A549 (cell line): ENCODE results near the gene CSAG1.

Source experiments
- CEBPB ChIP-seq, 2 experiments: fragments of >200 bp in 1 of 2; sonication (Bioruptor Twin) in 1 of 2; formaldehyde crosslinking in 1 of 2; IDR thresholded peaks; 2 replicates each; pipeline ENCODE4 v1.6.1; 2012 to 2016
- EP300 ChIP-seq, 2 experiments: fragments of >200 bp; sonication (Bioruptor Twin); formaldehyde crosslinking; IDR thresholded peaks; 2 replicates in 1 of 2; 3 replicates in 1 of 2; pipeline ENCODE4 v1.6.1; 2016 to 2017
- JUNB ChIP-seq: fragments of >200 bp; sonication (Bioruptor Twin); formaldehyde crosslinking; IDR thresholded peaks from 2 replicates; pipeline ENCODE4 v1.6.1; 2016
- MAFK ChIP-seq: fragments of 450-650 bp; IDR thresholded peaks from 2 replicates; pipeline ENCODE4 v1.6.1; 2014; ENCODE audit not compliant: partially characterized antibody
- MYC ChIP-seq: IDR thresholded peaks from 2 replicates; pipeline ENCODE4 v1.6.1; 2012; ENCODE audit warnings: mild to moderate bottlenecking, inconsistent platforms, low read length, improper control_type of control experiment, borderline replicate concordance
- NR3C1 ChIP-seq: fragments of >200 bp; sonication (Bioruptor Twin); formaldehyde crosslinking; IDR thresholded peaks from 3 replicates; pipeline ENCODE4 v1.6.1; 2017
- PHF8 ChIP-seq: fragments of 200-600 bp; sonication (generic); IDR thresholded peaks from 2 replicates; pipeline ENCODE4 v1.6.1; 2016; ENCODE audit warnings: low read depth, mild to moderate bottlenecking, antibody characterized with exemption, moderate library complexity, borderline replicate concordance
- POLR2A ChIP-seq: IDR thresholded peaks from 2 replicates; pipeline ENCODE4 v1.6.1; 2012; ENCODE audit warnings: mild to moderate bottlenecking, low read length
- SMC3 ChIP-seq: fragments of >200 bp; sonication (Bioruptor Twin); formaldehyde crosslinking; IDR thresholded peaks from 3 replicates; pipeline ENCODE4 v1.6.1; 2018; ENCODE audit warnings: inconsistent platforms
- TF ChIP-seq, protein P1 (sequence below): fragments of >200 bp; sonication (Bioruptor Twin); formaldehyde crosslinking; IDR thresholded peaks from 3 replicates; pipeline ENCODE4 v1.5.1; 2016
- TF ChIP-seq, protein P2 (sequence below): fragments of 150-350 bp; IDR thresholded peaks from 2 replicates; pipeline ENCODE4 v1.6.1; 2014; ENCODE audit warnings: low read depth, mild to moderate bottlenecking, low read length
- TF ChIP-seq, protein P3 (sequence below): IDR thresholded peaks from 2 replicates; pipeline ENCODE4 v1.6.1; 2012

DNA sequence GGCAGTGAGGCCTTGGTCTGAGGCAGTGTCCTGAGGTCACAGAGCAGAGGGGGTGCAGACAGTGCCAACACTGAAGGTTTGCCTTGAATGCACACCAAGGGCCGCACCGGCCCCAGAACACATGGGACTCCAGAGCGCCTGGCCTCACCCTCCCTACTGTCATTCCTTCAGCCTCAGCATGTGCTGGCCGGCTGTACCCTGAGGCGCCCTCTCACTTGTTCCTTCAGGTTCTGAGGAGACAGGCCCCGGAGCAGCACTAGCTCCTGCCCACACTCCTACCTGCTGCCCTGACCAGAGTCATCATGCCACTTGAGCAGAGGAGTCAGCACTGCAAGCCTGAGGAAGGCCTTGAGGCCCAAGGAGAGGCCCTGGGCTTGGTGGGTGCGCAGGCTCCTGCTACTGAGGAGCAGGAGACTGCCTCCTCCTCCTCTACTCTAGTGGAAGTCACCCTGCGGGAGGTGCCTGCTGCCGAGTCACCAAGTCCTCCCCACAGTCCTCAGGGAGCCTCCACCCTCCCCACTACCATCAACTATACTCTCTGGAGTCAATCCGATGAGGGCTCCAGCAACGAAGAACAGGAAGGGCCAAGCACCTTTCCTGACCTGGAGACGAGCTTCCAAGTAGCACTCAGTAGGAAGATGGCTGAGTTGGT is 2.5 kb upstream of the CSAG1 start:
- TF ChIP-seq, protein P1, sequence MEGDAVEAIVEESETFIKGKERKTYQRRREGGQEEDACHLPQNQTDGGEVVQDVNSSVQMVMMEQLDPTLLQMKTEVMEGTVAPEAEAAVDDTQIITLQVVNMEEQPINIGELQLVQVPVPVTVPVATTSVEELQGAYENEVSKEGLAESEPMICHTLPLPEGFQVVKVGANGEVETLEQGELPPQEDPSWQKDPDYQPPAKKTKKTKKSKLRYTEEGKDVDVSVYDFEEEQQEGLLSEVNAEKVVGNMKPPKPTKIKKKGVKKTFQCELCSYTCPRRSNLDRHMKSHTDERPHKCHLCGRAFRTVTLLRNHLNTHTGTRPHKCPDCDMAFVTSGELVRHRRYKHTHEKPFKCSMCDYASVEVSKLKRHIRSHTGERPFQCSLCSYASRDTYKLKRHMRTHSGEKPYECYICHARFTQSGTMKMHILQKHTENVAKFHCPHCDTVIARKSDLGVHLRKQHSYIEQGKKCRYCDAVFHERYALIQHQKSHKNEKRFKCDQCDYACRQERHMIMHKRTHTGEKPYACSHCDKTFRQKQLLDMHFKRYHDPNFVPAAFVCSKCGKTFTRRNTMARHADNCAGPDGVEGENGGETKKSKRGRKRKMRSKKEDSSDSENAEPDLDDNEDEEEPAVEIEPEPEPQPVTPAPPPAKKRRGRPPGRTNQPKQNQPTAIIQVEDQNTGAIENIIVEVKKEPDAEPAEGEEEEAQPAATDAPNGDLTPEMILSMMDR, result no peak
- TF ChIP-seq, protein P2, sequence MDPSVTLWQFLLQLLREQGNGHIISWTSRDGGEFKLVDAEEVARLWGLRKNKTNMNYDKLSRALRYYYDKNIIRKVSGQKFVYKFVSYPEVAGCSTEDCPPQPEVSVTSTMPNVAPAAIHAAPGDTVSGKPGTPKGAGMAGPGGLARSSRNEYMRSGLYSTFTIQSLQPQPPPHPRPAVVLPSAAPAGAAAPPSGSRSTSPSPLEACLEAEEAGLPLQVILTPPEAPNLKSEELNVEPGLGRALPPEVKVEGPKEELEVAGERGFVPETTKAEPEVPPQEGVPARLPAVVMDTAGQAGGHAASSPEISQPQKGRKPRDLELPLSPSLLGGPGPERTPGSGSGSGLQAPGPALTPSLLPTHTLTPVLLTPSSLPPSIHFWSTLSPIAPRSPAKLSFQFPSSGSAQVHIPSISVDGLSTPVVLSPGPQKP, result no peak
- TF ChIP-seq POLR2A, result no peak
- TF ChIP-seq CEBPB (IDR thresholded peaks at IDR 0.05), result no peak
- no peak for TF ChIP-seq NR3C1
- TF ChIP-seq, protein P3, sequence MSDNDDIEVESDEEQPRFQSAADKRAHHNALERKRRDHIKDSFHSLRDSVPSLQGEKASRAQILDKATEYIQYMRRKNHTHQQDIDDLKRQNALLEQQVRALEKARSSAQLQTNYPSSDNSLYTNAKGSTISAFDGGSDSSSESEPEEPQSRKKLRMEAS, result no peak
- TF ChIP-seq JUNB, result no peak
- TF ChIP-seq EP300 (IDR thresholded peaks at IDR 0.05), result no peak
- no peak for TF ChIP-seq SMC3
- no peak for TF ChIP-seq MYC
- no peak for TF ChIP-seq PHF8
- no peak for TF ChIP-seq MAFK
